Measurements from ENCODE around the gene DCBLD2.

DCBLD2 gene

GRCh38 chr3:98768961-98769360 is 132.5 kb downstream of the DCBLD2 start:
- no peak for DNase-seq (ENCODE audit: low spot score)

DNA sequence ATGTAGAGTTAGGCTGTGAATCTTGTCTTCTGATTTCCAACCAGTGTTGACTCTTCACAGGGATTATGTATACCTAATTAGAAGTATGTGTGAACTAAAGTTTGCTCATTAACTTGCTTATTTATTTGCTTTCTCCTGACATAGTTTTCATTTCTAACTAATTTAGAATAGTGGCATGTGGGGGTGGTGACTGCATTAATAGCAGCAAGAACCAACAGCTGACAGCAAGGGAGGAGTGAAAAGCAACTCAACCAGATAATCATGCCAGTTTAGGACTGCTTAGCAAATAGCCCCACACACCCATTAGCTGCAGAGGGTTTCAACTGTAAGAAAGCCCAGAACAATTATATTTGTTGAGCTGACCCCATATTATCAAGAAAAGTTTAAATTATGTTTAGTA is 134.6 kb downstream of the DCBLD2 start:
- DNase-seq (ENCODE audit: low spot score) = no peak

GRCh38 chr3:98765721-98766120 is 135.8 kb downstream of the DCBLD2 start:
- no peak for DNase-seq (ENCODE audit: low spot score)

GRCh38 chr3:98764472-98764884 is 137.0 kb downstream of the DCBLD2 start:
- DNase-seq (ENCODE audit: low spot score) = no peak

GRCh38 chr3:98763819-98764418 is 137.6 kb downstream of the DCBLD2 start:
- no peak for DNase-seq (ENCODE audit: low spot score)

DNA sequence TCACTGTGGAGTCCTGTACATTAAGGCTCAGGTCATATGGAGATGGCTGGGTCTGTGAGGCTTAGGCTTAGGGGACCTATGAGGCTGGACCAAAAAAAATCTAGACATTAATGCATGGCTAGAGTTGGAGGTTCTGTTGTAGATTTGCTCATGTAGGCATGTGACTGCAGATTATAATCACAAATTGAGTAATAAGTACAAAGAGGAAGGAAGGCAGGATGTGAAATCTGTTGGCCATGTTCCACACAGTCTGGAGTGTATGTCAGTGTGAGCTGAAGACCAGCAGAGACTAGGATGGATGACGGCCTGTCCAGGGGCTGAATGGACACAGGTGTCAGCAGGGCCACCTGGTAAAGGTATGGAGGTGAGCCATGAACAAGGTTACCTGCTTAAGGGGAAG is 138.4 kb downstream of the DCBLD2 start, which contains the start of gene ST3GAL6:
TSS of gene ST3GAL6 (plus strand) at position 265 of the 400 bp plus-strand sequence. CDS start 5,101 bp downstream, outside the sequence.
- DNase-seq (ENCODE audit: low spot score) = no peak

- no peak for DNase-seq (ENCODE audit: low spot score)
Observed at GRCh38 chr3:98761643-98762229, 139.8 kb downstream of the DCBLD2 start.

DNA sequence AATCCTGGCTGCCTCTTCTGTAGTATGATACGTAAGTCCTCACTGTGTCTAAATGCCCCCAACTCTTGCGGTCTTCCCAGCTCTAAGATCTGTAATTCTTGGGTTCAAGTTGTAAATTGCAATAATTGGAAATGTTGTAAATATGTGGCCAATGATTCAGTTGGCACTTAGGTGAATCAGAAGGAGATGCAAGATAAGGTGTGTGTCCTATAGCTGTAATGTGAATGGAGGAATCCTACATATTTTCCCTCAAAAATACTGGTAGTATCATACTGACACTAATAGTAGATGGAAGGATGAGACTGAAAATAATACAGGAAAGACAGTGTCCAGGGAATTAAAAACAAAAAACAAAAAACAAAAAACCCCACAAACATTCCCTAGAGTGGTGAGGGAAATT is 141.9 kb downstream of the DCBLD2 start:
- no peak for DNase-seq (ENCODE audit: low spot score)

DNA sequence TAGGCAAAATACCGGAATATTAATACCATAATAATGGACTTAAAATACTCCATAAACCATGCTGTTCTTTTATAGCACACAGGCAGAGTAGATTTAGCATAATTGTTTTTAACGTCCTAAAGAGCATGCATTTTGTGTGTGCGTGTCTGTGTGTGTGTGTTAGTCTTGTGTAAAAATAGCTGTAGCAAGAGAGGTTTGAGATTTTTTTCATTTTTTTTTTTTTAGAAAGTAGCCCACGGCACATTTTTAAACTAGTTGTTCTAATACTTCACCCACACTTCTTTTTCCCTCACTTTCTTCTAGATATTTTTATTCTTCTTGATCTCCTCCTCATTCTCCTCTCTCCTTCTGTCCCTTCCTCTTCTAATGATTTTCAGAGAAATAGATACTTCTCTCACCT is 145.9 kb downstream of the DCBLD2 start:
- no peak for DNase-seq (ENCODE audit: low spot score)

DNA sequence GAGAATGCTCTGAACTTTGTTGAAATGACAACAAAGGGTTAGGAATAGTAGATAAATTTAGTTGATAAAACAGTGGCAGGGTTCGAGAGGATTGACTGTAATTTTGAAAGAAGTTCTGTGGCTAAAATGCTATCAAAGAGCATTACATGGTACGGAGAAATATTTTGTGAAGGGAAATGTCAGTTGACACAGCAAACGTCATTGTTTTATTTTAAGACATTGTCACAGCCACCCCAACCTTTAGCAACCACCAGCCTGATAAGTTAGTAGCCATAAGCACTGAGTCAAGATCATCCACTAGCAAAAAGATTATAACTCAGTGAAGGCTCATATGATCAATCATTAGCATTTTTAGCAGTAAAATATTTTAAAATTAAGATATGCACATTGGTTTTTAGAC is 147.0 kb downstream of the DCBLD2 start:
- no peak for DNase-seq (ENCODE audit: low spot score)

GRCh38 chr3:98750276-98750919 is 151.1 kb downstream of the DCBLD2 start:
- DNase-seq (ENCODE audit: low spot score) = no peak

GRCh38 chr3:98746882-98747281 is 154.6 kb downstream of the DCBLD2 start:
- no peak for DNase-seq (ENCODE audit: low spot score)

DNA sequence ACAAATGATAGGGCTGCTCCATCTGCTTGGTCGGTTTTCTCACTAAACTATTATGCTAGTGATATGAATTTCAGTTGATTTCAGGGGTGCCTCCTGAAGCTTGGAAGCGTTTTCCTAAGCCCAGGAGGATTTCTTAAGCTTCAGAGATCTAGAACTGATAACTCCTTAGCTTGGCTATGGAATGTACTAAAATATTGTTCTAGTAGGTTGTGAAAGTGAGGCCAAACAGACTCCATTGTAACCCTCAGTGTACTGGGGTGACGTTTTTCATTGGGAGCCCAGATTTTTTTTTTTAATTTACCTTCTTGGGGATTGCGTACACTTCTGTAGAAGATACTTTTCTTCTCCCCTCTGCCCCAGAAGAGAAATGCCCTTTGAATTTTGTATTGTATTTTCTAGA is 155.4 kb downstream of the DCBLD2 start:
- DNase-seq (ENCODE audit: low spot score) = no peak
